ENCODE measurements around the gene CMSS1. TPM values are rescaled to one million over a fixed set of nuclear protein-coding genes. Genes with fewer than 3 reads are reported as not detected.

Gene CMSS1
- polyA plus RNA-seq, 1 donor from 2014 or later, result 31.8 TPM

GRCh38 chr3:99984139-99984538 is 166.5 kb downstream of the CMSS1 start:
- Histone ChIP-seq H3K9ac (ENCODE audit: low read length) (no peak overlapping the region), H3F3A (ENCODE audit: insufficient read depth, low read length, poor library complexity, severe bottlenecking) (no peaks in the 10 kb centered on the region), H3K9me2 (ENCODE audit: insufficient read depth, low read length) (no peaks in the 10 kb centered on the region), H3K79me2 (replicated peaks; ENCODE audit: insufficient read depth, low read length) (no peaks in the 10 kb centered on the region), H4K20me1 (ENCODE audit: insufficient read depth) (no peaks in the 10 kb centered on the region), H3K4me2 (ENCODE audit: low read length) (no peak overlapping the region), H3K9me3 (ENCODE audit: low read length) (no peaks in the 10 kb centered on the region), H2AFZ (ENCODE audit: low read depth, low read length) (no peak overlapping the region), H3K27ac (ENCODE audit: low read length) (no peak overlapping the region), H3K27me3 (ENCODE audit: insufficient read depth, low read depth, low read length) (no peaks in the 10 kb centered on the region), H3K36me3 (ENCODE audit: insufficient read depth, low read length) (no peaks in the 10 kb centered on the region), H3K4me3 (ENCODE audit: low read length) (no peak overlapping the region)
- TF ChIP-seq, protein P1, sequence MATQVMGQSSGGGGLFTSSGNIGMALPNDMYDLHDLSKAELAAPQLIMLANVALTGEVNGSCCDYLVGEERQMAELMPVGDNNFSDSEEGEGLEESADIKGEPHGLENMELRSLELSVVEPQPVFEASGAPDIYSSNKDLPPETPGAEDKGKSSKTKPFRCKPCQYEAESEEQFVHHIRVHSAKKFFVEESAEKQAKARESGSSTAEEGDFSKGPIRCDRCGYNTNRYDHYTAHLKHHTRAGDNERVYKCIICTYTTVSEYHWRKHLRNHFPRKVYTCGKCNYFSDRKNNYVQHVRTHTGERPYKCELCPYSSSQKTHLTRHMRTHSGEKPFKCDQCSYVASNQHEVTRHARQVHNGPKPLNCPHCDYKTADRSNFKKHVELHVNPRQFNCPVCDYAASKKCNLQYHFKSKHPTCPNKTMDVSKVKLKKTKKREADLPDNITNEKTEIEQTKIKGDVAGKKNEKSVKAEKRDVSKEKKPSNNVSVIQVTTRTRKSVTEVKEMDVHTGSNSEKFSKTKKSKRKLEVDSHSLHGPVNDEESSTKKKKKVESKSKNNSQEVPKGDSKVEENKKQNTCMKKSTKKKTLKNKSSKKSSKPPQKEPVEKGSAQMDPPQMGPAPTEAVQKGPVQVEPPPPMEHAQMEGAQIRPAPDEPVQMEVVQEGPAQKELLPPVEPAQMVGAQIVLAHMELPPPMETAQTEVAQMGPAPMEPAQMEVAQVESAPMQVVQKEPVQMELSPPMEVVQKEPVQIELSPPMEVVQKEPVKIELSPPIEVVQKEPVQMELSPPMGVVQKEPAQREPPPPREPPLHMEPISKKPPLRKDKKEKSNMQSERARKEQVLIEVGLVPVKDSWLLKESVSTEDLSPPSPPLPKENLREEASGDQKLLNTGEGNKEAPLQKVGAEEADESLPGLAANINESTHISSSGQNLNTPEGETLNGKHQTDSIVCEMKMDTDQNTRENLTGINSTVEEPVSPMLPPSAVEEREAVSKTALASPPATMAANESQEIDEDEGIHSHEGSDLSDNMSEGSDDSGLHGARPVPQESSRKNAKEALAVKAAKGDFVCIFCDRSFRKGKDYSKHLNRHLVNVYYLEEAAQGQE (IDR thresholded peaks at IDR 0.05; ENCODE audit: borderline replicate concordance), result no peak
- no peak for TF ChIP-seq EP300 (conservative IDR thresholded peaks at IDR 0.05; ENCODE audit: poor library complexity, severe bottlenecking)
- TF ChIP-seq CTCF (IDR thresholded peaks at IDR 0.05; ENCODE audit: poor library complexity, severe bottlenecking), result no peak
- no peak for TF ChIP-seq EZH2 (IDR thresholded peaks at IDR 0.05; ENCODE audit: borderline replicate concordance, insufficient read depth, low read length, poor library complexity, severe bottlenecking)
- no peak for TF ChIP-seq TAF1 (IDR thresholded peaks at IDR 0.05; ENCODE audit: low read depth)
- TF ChIP-seq RAD21 (conservative IDR thresholded peaks at IDR 0.05), result no peak
- TF ChIP-seq POLR2AphosphoS5 (IDR thresholded peaks at IDR 0.05), result no peak
- TF ChIP-seq MXI1 (conservative IDR thresholded peaks at IDR 0.05; ENCODE audit: poor library complexity, severe bottlenecking), result no peak
- TF ChIP-seq SMC3 (conservative IDR thresholded peaks at IDR 0.05; ENCODE audit: poor library complexity), result no peak

DNA sequence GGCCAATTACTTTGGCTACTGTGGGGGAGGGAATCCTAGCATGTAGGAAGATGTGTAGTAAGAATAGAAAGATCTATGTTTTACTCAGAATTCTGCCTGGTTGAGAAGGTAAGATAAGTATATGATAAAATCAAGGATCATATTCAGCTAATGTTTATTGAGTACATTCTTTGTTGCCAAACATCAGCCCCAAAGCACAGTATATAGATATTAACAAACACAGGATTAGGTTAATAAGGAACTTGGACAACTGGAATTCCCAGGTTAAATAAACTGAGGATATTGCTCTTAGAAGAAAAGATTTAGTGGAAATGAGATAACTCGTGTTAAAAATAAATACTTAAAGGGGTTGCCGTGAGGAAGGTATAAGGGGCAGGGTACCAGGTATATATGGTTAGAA is 167.0 kb downstream of the CMSS1 start:
- Histone ChIP-seq H3K36me3 (ENCODE audit: insufficient read depth, low read length) (no peaks in the 10 kb centered on the region), H2AFZ (ENCODE audit: low read depth, low read length) (no peak overlapping the region), H3K9me2 (ENCODE audit: insufficient read depth, low read length) (no peaks in the 10 kb centered on the region), H3K27me3 (ENCODE audit: insufficient read depth, low read depth, low read length) (no peaks in the 10 kb centered on the region), H3K27ac (ENCODE audit: low read length) (no peak overlapping the region), H3K4me3 (ENCODE audit: low read length) (no peak overlapping the region), H3K9ac (ENCODE audit: low read length) (no peak overlapping the region), H3K9me3 (ENCODE audit: low read length) (no peaks in the 10 kb centered on the region), H3F3A (ENCODE audit: insufficient read depth, low read length, poor library complexity, severe bottlenecking) (no peaks in the 10 kb centered on the region), H4K20me1 (ENCODE audit: insufficient read depth) (no peaks in the 10 kb centered on the region), H3K4me2 (ENCODE audit: low read length) (no peak overlapping the region), H3K79me2 (replicated peaks; ENCODE audit: insufficient read depth, low read length) (no peaks in the 10 kb centered on the region)
- TF ChIP-seq EZH2 (IDR thresholded peaks at IDR 0.05; ENCODE audit: borderline replicate concordance, insufficient read depth, low read length, poor library complexity, severe bottlenecking) (no peak), EP300 (conservative IDR thresholded peaks at IDR 0.05; ENCODE audit: poor library complexity, severe bottlenecking) (no peak), MXI1 (conservative IDR thresholded peaks at IDR 0.05; ENCODE audit: poor library complexity, severe bottlenecking) (no peak), RAD21 (conservative IDR thresholded peaks at IDR 0.05) (no peak), POLR2AphosphoS5 (IDR thresholded peaks at IDR 0.05) (no peak), SMC3 (conservative IDR thresholded peaks at IDR 0.05; ENCODE audit: poor library complexity) (no peak), TAF1 (IDR thresholded peaks at IDR 0.05; ENCODE audit: low read depth) (no peak), CTCF (IDR thresholded peaks at IDR 0.05; ENCODE audit: poor library complexity, severe bottlenecking) (no peak)
- TF ChIP-seq, protein P1 (IDR thresholded peaks at IDR 0.05; ENCODE audit: borderline replicate concordance), result no peak
